ENCODE measurements around the gene UBE2D3. TPM values are rescaled to one million over a fixed set of nuclear protein-coding genes. Genes with fewer than 3 reads are reported as not detected.

UBE2D3 gene
- total and polyA plus RNA-seq, 7 donors: 221 to 629 (median 346) TPM

DNA sequence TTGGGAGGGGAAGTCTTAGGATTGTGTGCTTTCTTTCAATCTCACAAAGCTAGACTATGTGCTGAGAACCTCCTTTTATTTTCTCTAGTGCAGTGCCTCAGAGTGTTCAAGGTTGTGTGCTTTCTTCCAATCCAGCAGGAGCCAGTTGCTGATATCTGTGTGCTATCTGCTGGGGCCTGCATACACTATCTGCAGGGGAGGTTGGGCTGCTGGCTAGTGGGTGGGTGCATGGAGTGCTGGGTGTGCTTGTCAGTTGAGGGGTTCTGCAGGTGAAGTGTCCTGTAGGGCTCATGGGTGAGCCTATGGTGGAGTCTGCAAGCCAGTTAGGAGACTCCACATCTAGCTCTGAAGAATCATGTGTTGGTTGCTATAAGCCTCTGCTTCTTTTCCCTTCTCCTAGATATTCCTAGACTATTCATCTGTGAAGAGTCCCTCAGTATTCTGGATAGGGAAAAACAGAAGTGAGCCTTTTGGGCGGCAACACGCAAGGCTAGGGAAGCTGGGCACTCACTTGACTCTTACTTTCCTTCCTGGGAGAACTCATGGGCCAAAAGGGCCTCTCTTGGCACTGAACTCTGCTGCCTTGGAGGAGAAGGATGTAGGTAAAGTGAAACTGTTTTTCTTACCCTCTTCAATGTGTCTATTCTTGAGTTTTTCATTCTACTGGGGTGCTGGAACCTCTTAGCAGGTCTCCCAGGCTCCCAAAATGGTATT is 33.4 kb upstream of the UBE2D3 start:
- no peak for DNase-seq
- no peaks in the 10 kb centered on the region for H3K36me3 ChIP-seq (ENCODE audit: insufficient read depth in 1 of 2, low read depth in 1 of 2)
- H3K9me3 ChIP-seq: peaks cover 18% of the 10 kb centered on the region
- ATAC-seq: no peak
- intact Hi-C loops (cut with DNase I): loop anchor here in 1 of 2 donors (10.0 kb wide), 1 partner anchor 234 kb away; the partner anchor contains the start of gene BDH2
- no peaks in the 10 kb centered on the region for H3K27me3 ChIP-seq (ENCODE audit: insufficient read depth in 3 of 3, low read length in 2 of 3)
- 92 to 97% (median 94%) methylated on average over 2 of the region's 2 CpGs for WGBS, 3 donors
- H3K4me1 ChIP-seq: no peaks in the 10 kb centered on the region
- no peak overlapping the region for H3K27ac ChIP-seq
- H3K4me3 ChIP-seq: no peak overlapping the region
- no peak for TF ChIP-seq CTCF (IDR thresholded peaks at IDR 0.05)

DNA sequence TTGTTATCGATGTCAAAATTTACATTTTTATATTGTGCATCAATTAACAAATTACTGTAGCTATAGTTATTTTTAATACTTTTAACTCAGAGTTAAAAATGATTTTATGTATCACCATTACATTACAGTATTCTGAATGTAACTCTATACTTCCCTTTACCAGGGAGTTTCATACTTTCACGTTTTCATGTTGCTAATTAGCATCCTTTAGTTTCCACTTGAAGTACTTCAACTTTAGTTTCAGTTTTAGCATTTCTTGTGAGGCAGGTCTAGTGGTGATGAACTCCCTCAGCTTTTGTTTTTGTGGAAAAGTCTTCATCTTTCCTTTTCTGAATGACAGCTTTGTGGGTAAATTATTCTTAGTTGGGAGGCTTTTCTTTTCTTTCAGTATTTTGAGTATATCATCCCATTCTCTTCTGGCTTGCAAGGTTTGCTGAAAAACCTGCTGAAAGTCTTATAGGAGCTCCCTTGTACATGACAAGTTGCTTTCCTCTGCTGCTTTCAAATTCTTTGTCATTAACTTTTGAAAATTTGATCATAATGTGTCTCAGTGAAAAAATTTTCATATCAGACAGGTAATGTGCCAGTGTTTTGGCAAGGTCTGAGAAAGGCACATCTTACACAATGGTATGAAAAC is 31.6 kb upstream of the UBE2D3 start:
- ATAC-seq (no peak), DNase-seq (no peak)
- no peak overlapping the region for H3K4me3 ChIP-seq
- peaks cover 18% of the 10 kb centered on the region for H3K9me3 ChIP-seq
- no peaks in the 10 kb centered on the region for H3K4me1 ChIP-seq
- no peak overlapping the region for H3K27ac ChIP-seq
- WGBS, 3 donors: 89 to 97% (median 95%) methylated on average over 2 of the region's 2 CpGs
- H3K36me3 ChIP-seq (ENCODE audit: insufficient read depth in 1 of 2, low read depth in 1 of 2): no peaks in the 10 kb centered on the region
- H3K27me3 ChIP-seq (ENCODE audit: insufficient read depth in 3 of 3, low read length in 2 of 3): no peaks in the 10 kb centered on the region
- TF ChIP-seq CTCF (IDR thresholded peaks at IDR 0.05): no peak
- intact Hi-C loops (cut with DNase I): no loop called here

- 90 to 97% (median 93%) methylated on average over 2 of the region's 2 CpGs for WGBS, 3 donors
- DNase-seq: no peak
Measured at GRCh38 chr4:102850370-102850769, 23.0 kb upstream of the UBE2D3 start.

GRCh38 chr4:102849579-102850104 is 22.3 kb upstream of the UBE2D3 start:
- H3K9me3 ChIP-seq: no peaks in the 10 kb centered on the region
- intact Hi-C loops (cut with DNase I): no loop called here
- no peaks in the 10 kb centered on the region for H3K4me1 ChIP-seq
- H3K36me3 ChIP-seq (ENCODE audit: insufficient read depth in 1 of 2, low read depth in 1 of 2): no peaks in the 10 kb centered on the region
- no peak overlapping the region for H3K27ac ChIP-seq
- no peak for TF ChIP-seq CTCF (IDR thresholded peaks at IDR 0.05)
- DNase-seq (no peak), ATAC-seq (no peak)
- no peak overlapping the region for H3K4me3 ChIP-seq
- H3K27me3 ChIP-seq (ENCODE audit: insufficient read depth in 3 of 3, low read length in 2 of 3): no peaks in the 10 kb centered on the region
- WGBS, 3 donors: 59 to 72% (median 67%) methylated on average over 3 of the region's 3 CpGs

More at GRCh38 chr4:102850370-102850769, 23.0 kb upstream of the UBE2D3 start:
- intact Hi-C loops (cut with DNase I): no loop called here
- Histone ChIP-seq H3K4me3 (no peak overlapping the region), H3K4me1 (no peaks in the 10 kb centered on the region), H3K27me3 (ENCODE audit: insufficient read depth in 3 of 3, low read length in 2 of 3) (no peaks in the 10 kb centered on the region), H3K36me3 (ENCODE audit: insufficient read depth in 1 of 2, low read depth in 1 of 2) (no peaks in the 10 kb centered on the region), H3K9me3 (no peaks in the 10 kb centered on the region), H3K27ac (no peak overlapping the region)
- no peak for ATAC-seq
- no peak for TF ChIP-seq CTCF (IDR thresholded peaks at IDR 0.05)

Measured in psoas muscle (tissue), 8 donors.